H1 (cell line): ENCODE results near the gene ZFAND3. TPM values are rescaled to one million over a fixed set of nuclear protein-coding genes. Genes with fewer than 3 reads are reported as not detected.

Experiments used
- CTCF ChIA-PET: fragments of 300-600 bp; sonication (Branson Sonifier 250); formaldehyde crosslinking; loops from one replicate; lab custom pipeline; 2021; ENCODE audit not compliant: partially characterized antibody; lab: Charles Lee
- POLR2A ChIA-PET: fragments of 300-600 bp; sonication (Branson Sonifier 250); formaldehyde crosslinking; loops from one replicate; lab custom pipeline; 2021; ENCODE audit warnings: inconsistent platforms; ENCODE audit not compliant: partially characterized antibody; lab: Charles Lee
- DNase-seq, 2 experiments: peaks; one replicate each; pipeline versions ENCODE4 v3.0.0 to v3.0.0-alpha.2; 2010 to 2022; ENCODE audit warnings: low spot score in 2 of 2, low read depth in 1 of 2, mixed read lengths in 1 of 2
- FAIRE-seq: peaks from 2 replicates; lab custom pipeline; 2011; peaks lifted over from hg19 to GRCh38; lab: Jason Lieb, UNC
- H2AFZ ChIP-seq: 2 replicates; pipeline ENCODE4 v1.8.1; 2012; ENCODE audit warnings: low read length, inconsistent platforms
- H2AK5ac ChIP-seq: 2 replicates; pipeline ENCODE4 v1.6.1; 2013; ENCODE audit warnings: low read depth, low read length
- H2BK120ac ChIP-seq: replicated peaks from 2 replicates; pipeline ENCODE3; 2013; ENCODE audit warnings: low read depth, low read length, inconsistent platforms
- H2BK12ac ChIP-seq: 2 replicates; pipeline ENCODE4 v1.6.1; 2013; ENCODE audit warnings: low read depth, low read length
- H2BK15ac ChIP-seq: 2 replicates; pipeline ENCODE4 v1.6.1; 2013; ENCODE audit warnings: low read length
- H2BK20ac ChIP-seq: 2 replicates; pipeline ENCODE4 v1.6.1; 2013; ENCODE audit warnings: low read length
- H2BK5ac ChIP-seq: 2 replicates; pipeline ENCODE4 v1.6.1; 2013; ENCODE audit warnings: low read depth, low read length
- H3K14ac ChIP-seq: 2 replicates; pipeline ENCODE4 v1.6.1; 2013; ENCODE audit warnings: inconsistent platforms; ENCODE audit not compliant: insufficient read length
- H3K18ac ChIP-seq: 2 replicates; pipeline ENCODE4 v1.6.1; 2013; ENCODE audit warnings: low read length; ENCODE audit errors: extremely low read depth
- H3K23ac ChIP-seq: 2 replicates; pipeline ENCODE4 v1.6.1; 2013; ENCODE audit warnings: inconsistent platforms; ENCODE audit not compliant: insufficient read length
- H3K23me2 ChIP-seq: 2 replicates; pipeline ENCODE4 v1.6.1; 2013; ENCODE audit warnings: low read depth, low read length
- H3K27ac ChIP-seq: 2 replicates; pipeline ENCODE4 v1.6.1; 2011; ENCODE audit warnings: low read depth, low read length, inconsistent platforms
- H3K27me3 ChIP-seq, 4 experiments: replicated peaks in 1 of 4; 1 replicate in 1 of 4; 2 replicates in 3 of 4; pipeline versions ENCODE4 v1.6.1 to v1.8.1; 2011 to 2013; ENCODE audit warnings: low read length in 3 of 4, mild to moderate bottlenecking in 3 of 4, inconsistent platforms in 2 of 4, mixed read lengths in 2 of 4, moderate library complexity in 1 of 4; ENCODE audit not compliant: control insufficient read depth in 3 of 4, insufficient read depth in 3 of 4; ENCODE audit errors: extremely low read depth in 1 of 4
- H3K36me3 ChIP-seq, 4 experiments: 2 replicates each; pipeline versions ENCODE4 v1.6.1 to v1.8.1; 2011 to 2013; ENCODE audit warnings: mild to moderate bottlenecking in 4 of 4, low read length in 3 of 4, moderate library complexity in 2 of 4, control low read depth in 1 of 4, inconsistent platforms in 1 of 4; ENCODE audit not compliant: insufficient read depth in 4 of 4, control insufficient read depth in 2 of 4
- H3K4ac ChIP-seq: replicated peaks from 2 replicates; pipeline ENCODE3; 2013; ENCODE audit warnings: low read length, low read depth, mixed read lengths, inconsistent platforms; ENCODE audit not compliant: insufficient read length
- H3K4me1 ChIP-seq, 4 experiments: replicated peaks in 1 of 4; 1 replicate in 1 of 4; 2 replicates in 3 of 4; pipeline versions ENCODE4 v1.6.1 to v1.8.1; 2011 to 2013; ENCODE audit warnings: low read length in 3 of 4, inconsistent platforms in 2 of 4, mixed read lengths in 1 of 4; ENCODE audit not compliant: insufficient read depth in 4 of 4, control insufficient read depth in 3 of 4
- H3K4me2 ChIP-seq, 2 experiments: 2 replicates each; pipeline versions ENCODE4 v1.6.1 to v1.8.1; 2011 to 2013; ENCODE audit warnings: low read depth in 2 of 2, low read length in 2 of 2, control low read depth in 1 of 2, inconsistent platforms in 1 of 2, mild to moderate bottlenecking in 1 of 2; ENCODE audit not compliant: insufficient read depth in 1 of 2
- H3K4me3 ChIP-seq, 4 experiments: fragments of 200-600, 300-600 bp in 1 of 4; sonication (generic), shearing (Covaris generic), sonication (Bioruptor Twin) in 1 of 4; 2 replicates each; pipeline versions ENCODE4 v1.5.1 to v1.8.1; 2011 to 2016; ENCODE audit warnings: low read length in 4 of 4, low read depth in 3 of 4, control low read depth in 2 of 4, inconsistent platforms in 2 of 4, mild to moderate bottlenecking in 2 of 4, mixed read lengths in 1 of 4, moderate library complexity in 1 of 4; ENCODE audit not compliant: insufficient read depth in 2 of 4; ENCODE audit errors: extremely low read depth in 1 of 4
- H3K56ac ChIP-seq: replicated peaks from 2 replicates; pipeline ENCODE3; 2013; ENCODE audit warnings: low read depth, mild to moderate bottlenecking, mixed read lengths, low read length, inconsistent platforms; ENCODE audit not compliant: insufficient read length
- H3K79me1 ChIP-seq: 2 replicates; pipeline ENCODE4 v1.6.1; 2013; ENCODE audit warnings: low read depth, low read length, control low read depth
- H3K79me2 ChIP-seq, 2 experiments: 2 replicates each; pipeline versions ENCODE4 v1.6.1 to v1.8.1; 2012 to 2013; ENCODE audit warnings: low read length in 2 of 2, mild to moderate bottlenecking in 2 of 2, inconsistent platforms in 1 of 2; ENCODE audit not compliant: insufficient read depth in 2 of 2, control insufficient read depth in 1 of 2
- H3K9ac ChIP-seq, 4 experiments: replicated peaks in 1 of 4; 1 replicate in 1 of 4; 2 replicates in 3 of 4; pipeline versions ENCODE4 v1.6.1 to v1.8.1; 2011 to 2013; ENCODE audit warnings: low read depth in 3 of 4, low read length in 3 of 4, control low read depth in 2 of 4, mild to moderate bottlenecking in 2 of 4, moderate library complexity in 2 of 4, inconsistent platforms in 1 of 4; ENCODE audit errors: extremely low read depth in 1 of 4
- H3K9me3 ChIP-seq, 2 experiments: 2 replicates each; pipeline versions ENCODE4 v1.6.1 to v1.8.1; 2012 to 2013; ENCODE audit warnings: mild to moderate bottlenecking in 2 of 2, moderate library complexity in 2 of 2, control low read depth in 1 of 2, inconsistent platforms in 1 of 2, low read depth in 1 of 2, low read length in 1 of 2, mixed read lengths in 1 of 2; ENCODE audit not compliant: insufficient read depth in 2 of 2
- H4K20me1 ChIP-seq, 2 experiments: replicated peaks in 1 of 2; 2 replicates each; pipeline versions ENCODE3 to v1.8.1; 2011 to 2013; ENCODE audit warnings: inconsistent platforms in 2 of 2, low read length in 2 of 2, mild to moderate bottlenecking in 1 of 2; ENCODE audit not compliant: insufficient read depth in 2 of 2, control insufficient read depth in 1 of 2
- H4K5ac ChIP-seq: 2 replicates; pipeline ENCODE4 v1.6.1; 2013; ENCODE audit warnings: low read length, low read depth, mixed read lengths, inconsistent platforms; ENCODE audit not compliant: insufficient read length
- H4K8ac ChIP-seq: 2 replicates; pipeline ENCODE4 v1.8.0; 2013; ENCODE audit warnings: mild to moderate bottlenecking, moderate library complexity, low read length, inconsistent platforms; ENCODE audit not compliant: insufficient read depth; ENCODE audit errors: extremely low read depth
- H4K91ac ChIP-seq: replicated peaks from 2 replicates; pipeline ENCODE3; 2013; ENCODE audit warnings: low read length, mixed read lengths, inconsistent platforms; ENCODE audit not compliant: insufficient read length
- HDAC2 ChIP-seq, 2 experiments: fragments of 300-600 bp in 1 of 2; sonication (generic) in 1 of 2; IDR thresholded peaks; 2 replicates each; pipeline ENCODE4 v1.6.1; 2011 to 2012; ENCODE audit warnings: low read depth in 2 of 2, low read length in 2 of 2, mild to moderate bottlenecking in 2 of 2, moderate library complexity in 2 of 2, borderline replicate concordance in 1 of 2, inconsistent platforms in 1 of 2
- HDAC6 ChIP-seq: IDR thresholded peaks from one replicate; pipeline ENCODE4 v1.7.1; 2012; ENCODE audit warnings: low read depth, mild to moderate bottlenecking, inconsistent platforms, low read length, moderate library complexity
- WGBS, 2 experiments: shearing (Covaris generic) in 1 of 2; methylation state at CpG; one replicate each; pipeline versions ENCODE4 v1.1.6 to v1.1.7; 2013 to 2015; ENCODE audit warnings: low lambda C conversion rate in 2 of 2, mixed read lengths in 2 of 2, inconsistent platforms in 1 of 2, low coverage in 1 of 2, missing lambda C conversion rate in 1 of 2; ENCODE audit not compliant: insufficient replicate concordance in 2 of 2, insufficient coverage in 1 of 2, insufficient read length in 1 of 2; ENCODE audit errors: extremely low coverage in 1 of 2, missing lambda C conversion rate in 1 of 2; 5-methylcytosine and 5-hydroxymethylcytosine counted together
- polyA plus RNA-seq, 7 experiments: library from polyadenylated mRNA; depleted of rRNA in 3 of 7; stranded (reverse) in 5 of 7; unstranded in 2 of 7; fragments of >200 nt in 5 of 7; fragments of 200-250 nt in 2 of 7; gene quantifications; 1 replicate in 5 of 7; 2 replicates in 1 of 7; 4 replicates in 1 of 7; pipeline versions ENCODE4 v1.2.1 to v1.2.3, GENCODE V29; 2011 to 2013; ENCODE audit warnings: missing spikeins in 2 of 7, mixed read lengths in 2 of 7
- total RNA-seq: library from RNA; stranded (reverse); fragmentation: NEBNext Ultra II Directional; extraction: Animal tissue kit (Norgen Biotek cat#: 25700); gene quantifications from 2 replicates; pipeline ENCODE4 v1.2.1, GENCODE V29; 2021
- TF ChIP-seq, protein P1 (sequence below): IDR thresholded peaks from 2 replicates; pipeline ENCODE4 v1.6.1; 2012; ENCODE audit warnings: inconsistent platforms

The ZFAND3 gene
- total and polyA plus RNA-seq, 2 of the 8 experiments (the other 6 are each of a cell fraction or from before 2014, with no cell fraction given) = 13.0 to 51.3 TPM

DNA sequence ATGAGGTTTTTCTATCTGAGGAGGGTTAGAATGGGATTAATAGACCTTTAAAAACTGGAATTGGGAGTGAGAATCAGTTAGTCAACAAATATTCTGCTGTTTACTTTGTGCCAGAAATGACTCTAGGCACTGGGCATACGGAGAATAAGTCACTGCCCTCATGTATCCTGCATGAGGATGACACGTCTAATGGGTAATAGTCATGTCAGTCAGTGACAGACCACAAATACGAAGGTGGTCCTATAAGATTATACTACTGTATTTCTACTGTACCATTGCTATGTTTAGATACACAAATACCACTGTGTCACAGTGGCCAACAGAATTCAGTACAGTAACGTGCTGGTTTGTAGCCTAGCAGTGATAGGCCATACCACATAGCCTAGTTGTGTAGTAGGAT lies 30.7 kb downstream of the ZFAND3 start:
- H2BK15ac ChIP-seq = no peak overlapping the region
- H3K56ac ChIP-seq = no peak overlapping the region
- no peak overlapping the region for H4K8ac ChIP-seq
- H2BK20ac ChIP-seq = no peak overlapping the region
- peaks cover 3% of the 10 kb centered on the region; the same call in 1 of the 2 replicates for H3K79me1 ChIP-seq
- H2AFZ ChIP-seq = no peak overlapping the region
- H2BK12ac ChIP-seq = no peak overlapping the region
- TF ChIP-seq, protein P1, sequence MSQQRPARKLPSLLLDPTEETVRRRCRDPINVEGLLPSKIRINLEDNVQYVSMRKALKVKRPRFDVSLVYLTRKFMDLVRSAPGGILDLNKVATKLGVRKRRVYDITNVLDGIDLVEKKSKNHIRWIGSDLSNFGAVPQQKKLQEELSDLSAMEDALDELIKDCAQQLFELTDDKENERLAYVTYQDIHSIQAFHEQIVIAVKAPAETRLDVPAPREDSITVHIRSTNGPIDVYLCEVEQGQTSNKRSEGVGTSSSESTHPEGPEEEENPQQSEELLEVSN = no peak
- TF ChIP-seq HDAC6 (no peak), HDAC2 (IDR thresholded peaks at IDR 0.05; ENCODE audit: borderline replicate concordance in 1 of 2, low read depth in 2 of 2, low read length in 2 of 2) (no peak)
- TF ChIP-seq, all 59 proteins: peak for 0
- H2BK5ac ChIP-seq = 0 out of 2 replicates have a peak overlapping the region, but pooled peaks have one; percentile 38
- no peak overlapping the region for H3K4me3 ChIP-seq
- no peak overlapping the region for H3K23ac ChIP-seq
- no peak overlapping the region for H3K4ac ChIP-seq
- CTCF ChIA-PET = no interaction called here
- no peak overlapping the region for H4K5ac ChIP-seq
- FAIRE-seq = no peak
- H4K20me1 ChIP-seq = peaks cover 4 to 13% of the 10 kb centered on the region in 2 experiments
- no peak overlapping the region for H3K27ac ChIP-seq
- no peak overlapping the region for H3K4me2 ChIP-seq
- H3K4me1 ChIP-seq = no peaks in the 10 kb centered on the region
- DNase-seq = no peak
- peaks cover 7 to 75% of the 10 kb centered on the region in 2 experiments; a peak in 3 of 4 replicates for H3K79me2 ChIP-seq
- H3K9ac ChIP-seq = no peak overlapping the region
- POLR2A ChIA-PET = interaction anchor here (0.6 kb wide), 1 partner anchor 105 kb away, joined by 3 read pairs; no protein-coding TSS in a partner anchor
- H3K27me3 ChIP-seq = no peaks in the 10 kb centered on the region
- H4K91ac ChIP-seq = no peak overlapping the region
- 90% methylated on average over 4 of the region's 4 CpGs; no CpG with 5 or more reads in 1 of the 2 experiments for WGBS, 2 experiments
- H2BK120ac ChIP-seq = no peak overlapping the region
- H3K9me3 ChIP-seq = no peaks in the 10 kb centered on the region
- no peaks in the 10 kb centered on the region for H3K23me2 ChIP-seq
- no peak overlapping the region for H2AK5ac ChIP-seq
- no peak overlapping the region for H3K18ac ChIP-seq
- H3K14ac ChIP-seq = no peak overlapping the region
- H3K36me3 ChIP-seq = no peaks in the 10 kb centered on the region
